LoVo (cell line): Measurements from ENCODE around the gene SRGAP2B.
"Not testable (repeated sequence)": the region's sequence is repeated elsewhere in the genome, so short reads cannot be mapped to it uniquely, and the experiment has no call there.

Experiments
- DNase-seq: peaks from one replicate; pipeline ENCODE4 v3.0.0-alpha.2; 2016; ENCODE audit warnings: low spot score

Gene SRGAP2B

GRCh38 chr1:144894454-144895201 lies 200.5 kb downstream of the SRGAP2B start:
- not testable (repeated sequence) for DNase-seq

- DNase-seq: not testable (repeated sequence)
Observed at GRCh38 chr1:144893710-144894438, 201.3 kb downstream of the SRGAP2B start.

GRCh38 chr1:144893062-144893461 lies 202.1 kb downstream of the SRGAP2B start:
- DNase-seq: not testable (repeated sequence)

GRCh38 chr1:144889450-144890115 lies 205.5 kb downstream of the SRGAP2B start:
- DNase-seq: not testable (repeated sequence)

DNA sequence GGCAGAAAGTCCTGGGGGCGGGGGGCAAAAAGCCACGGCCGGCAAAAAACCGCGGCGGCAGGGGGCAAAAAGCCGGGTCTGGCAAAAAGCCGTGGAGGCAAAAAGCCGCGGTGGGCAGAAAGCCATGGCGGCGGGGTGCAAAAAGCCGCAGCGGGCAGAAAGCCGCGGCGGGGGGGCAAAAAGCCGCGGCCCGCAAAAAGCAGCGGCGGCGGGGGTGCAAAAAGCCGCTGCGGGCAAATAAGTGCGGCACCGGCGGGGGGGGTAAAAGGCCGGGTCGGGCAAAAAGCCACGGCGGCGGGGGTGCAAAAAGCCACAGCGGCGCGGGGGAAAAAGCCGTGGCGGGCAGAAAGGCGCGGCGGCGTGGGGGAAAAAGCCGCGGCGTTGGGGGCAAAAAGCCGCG lies 212.1 kb downstream of the SRGAP2B start:
- DNase-seq: not testable (repeated sequence)

DNA sequence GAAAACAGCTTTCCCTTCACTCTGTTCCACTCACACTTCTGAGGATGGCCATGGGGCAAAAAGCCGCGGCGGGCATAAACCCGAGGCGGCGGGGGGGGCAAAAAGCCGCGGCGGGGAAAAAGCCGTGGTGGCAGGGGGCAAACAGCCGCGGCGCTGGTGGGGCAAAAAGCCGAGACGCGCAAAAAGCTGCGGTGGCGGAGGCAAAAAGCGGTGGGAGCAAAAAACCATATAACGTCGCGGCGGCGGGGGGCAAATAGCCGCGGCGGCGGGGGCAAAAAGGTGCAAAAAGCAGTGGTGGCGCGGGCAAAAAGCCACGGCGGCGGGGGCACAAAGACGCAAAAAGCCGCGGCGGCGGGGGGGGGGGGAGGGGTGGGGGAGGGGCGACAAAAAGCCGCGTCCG lies 212.8 kb downstream of the SRGAP2B start:
- DNase-seq: not testable (repeated sequence)

DNA sequence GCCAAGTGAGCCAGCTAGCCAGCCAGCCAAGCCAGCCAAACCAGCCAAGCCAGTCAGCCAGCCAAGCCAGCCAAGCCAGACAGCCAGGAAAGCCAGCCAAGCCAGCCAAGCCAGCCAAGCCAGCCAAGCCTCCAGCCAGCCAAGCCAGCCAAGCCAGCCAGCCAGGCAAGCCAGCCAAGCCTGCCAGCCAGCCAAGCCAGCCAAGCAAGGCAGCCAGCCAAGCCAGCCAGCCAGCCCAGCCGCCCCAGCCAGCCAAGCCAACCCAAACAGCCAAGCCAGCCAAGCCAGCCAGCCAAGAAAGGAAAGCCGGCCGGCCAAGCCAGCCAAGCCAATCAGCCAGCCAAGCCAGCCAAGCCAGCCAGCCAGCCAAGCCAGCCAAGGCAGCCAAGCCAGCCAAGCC lies 236.5 kb downstream of the SRGAP2B start:
- not testable (repeated sequence) for DNase-seq
